GOT3 (cell line): ENCODE measurements around the gene SCAANT1.

ENCODE experiments used
- DNase-seq: peaks from one replicate; lab custom pipeline; 2025; ENCODE audit warnings: mixed read lengths; lab: John Stamatoyannopoulos, UW

SCAANT1 gene

GRCh38 chr3:63863150-63864007 is 48.8 kb downstream of the SCAANT1 start, which contains the start of the genes ATXN7 and THOC7:
ATXN7 (plus strand) TSS chr3:63863867; CDS start chr3:63912599, 48,732 bp downstream.
THOC7 (minus strand) TSS chr3:63863805; CDS start chr3:63863790, 15 bp downstream.
- no peak for DNase-seq

- no peak for DNase-seq
These were observed 49.4 kb downstream of the SCAANT1 start for GRCh38 chr3:63862804-63863149.
